ENCODE results near the gene DAZAP2.
A peak's percentile ranks its signal among the peaks of the same experiment; 100 is the strongest.

DAZAP2 gene, protein sequence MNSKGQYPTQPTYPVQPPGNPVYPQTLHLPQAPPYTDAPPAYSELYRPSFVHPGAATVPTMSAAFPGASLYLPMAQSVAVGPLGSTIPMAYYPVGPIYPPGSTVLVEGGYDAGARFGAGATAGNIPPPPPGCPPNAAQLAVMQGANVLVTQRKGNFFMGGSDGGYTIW

DNA sequence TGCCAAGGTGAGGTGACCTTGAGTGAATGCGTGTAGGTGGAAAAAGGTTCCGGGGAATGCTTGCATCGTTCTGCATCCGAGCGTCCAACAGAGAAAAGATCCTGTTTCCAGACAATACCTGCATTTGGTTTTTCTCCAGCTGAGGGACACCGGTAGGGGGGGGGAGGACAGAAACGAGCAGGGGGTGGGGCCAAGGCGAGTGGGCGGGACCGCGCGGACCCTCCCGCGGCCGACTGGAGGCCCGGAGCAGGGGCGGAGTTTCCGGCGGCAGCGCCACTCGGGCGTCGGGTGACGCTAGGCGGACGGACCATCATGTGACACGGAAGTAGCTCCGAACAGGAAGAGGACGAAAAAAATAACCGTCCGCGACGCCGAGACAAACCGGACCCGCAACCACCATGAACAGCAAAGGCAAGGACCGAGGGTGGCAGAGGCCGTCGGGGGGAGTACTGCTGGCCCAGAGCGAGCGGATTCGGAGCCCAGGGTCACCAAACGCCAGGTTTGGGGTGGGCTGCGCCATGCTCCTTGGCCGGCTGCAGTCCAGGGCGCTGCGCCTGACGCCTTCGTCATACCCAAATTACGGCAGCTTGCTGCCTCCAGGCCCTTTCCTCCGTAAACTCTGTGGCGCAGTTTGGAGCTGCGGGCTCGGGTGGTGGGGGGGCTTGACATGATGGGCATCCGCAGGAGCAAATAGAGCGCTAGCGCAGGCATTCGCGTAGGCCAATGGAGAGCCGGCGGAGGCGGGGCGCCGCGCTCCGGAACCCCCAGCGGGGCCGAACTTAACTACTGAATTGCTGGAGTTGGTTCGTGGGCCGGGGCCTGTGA, at the start of gene DAZAP2:
TSS of gene DAZAP2 (plus strand) at position 317 of the 825 bp plus-strand sequence. CDS start at position 399, 82 bp downstream.
- Mint-ChIP-seq H3K27ac (peak within 1 kb of the TSS; percentile 98), H3K4me3 (peak within 1 kb of the TSS; percentile 96), H3K27me3 (no peaks in the 10 kb centered on the region), H3K36me3 (peaks cover 7% of the 10 kb centered on the region), H3K9me3 (no peaks in the 10 kb centered on the region), H3K4me1 (peaks cover 44% of the 10 kb centered on the region)

DNA sequence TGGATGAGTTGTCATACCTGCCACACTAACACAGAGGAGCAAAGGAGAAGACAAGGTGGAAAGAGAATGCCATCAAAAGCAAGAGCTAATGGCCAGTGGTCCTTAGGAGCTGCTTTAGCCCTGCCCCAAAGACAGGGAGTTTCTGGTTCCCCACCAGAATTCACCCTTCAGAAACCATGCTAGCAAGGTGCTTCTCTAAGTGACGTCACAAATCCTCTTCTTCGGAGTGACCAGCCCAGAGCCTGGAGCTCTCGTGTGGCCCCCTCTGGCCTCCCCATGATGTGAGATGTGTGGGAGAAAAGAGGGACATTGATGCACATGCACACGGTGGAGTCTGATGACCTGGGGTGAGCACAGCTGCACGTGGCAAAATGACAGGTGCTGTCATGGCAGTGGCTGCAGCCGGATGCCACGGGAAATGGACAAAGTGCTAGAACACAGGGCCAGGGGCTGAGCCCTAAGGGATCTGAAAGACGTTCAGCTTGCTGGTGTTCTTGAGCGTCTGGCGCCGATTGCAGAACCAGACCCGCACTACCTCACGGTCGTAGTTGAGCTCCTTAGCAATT, 48.8 kb upstream of the DAZAP2 start:
- Mint-ChIP-seq H3K36me3 (peaks cover 3% of the 10 kb centered on the region), H3K27ac (no peak overlapping the region), H3K9me3 (no peaks in the 10 kb centered on the region)

DNA sequence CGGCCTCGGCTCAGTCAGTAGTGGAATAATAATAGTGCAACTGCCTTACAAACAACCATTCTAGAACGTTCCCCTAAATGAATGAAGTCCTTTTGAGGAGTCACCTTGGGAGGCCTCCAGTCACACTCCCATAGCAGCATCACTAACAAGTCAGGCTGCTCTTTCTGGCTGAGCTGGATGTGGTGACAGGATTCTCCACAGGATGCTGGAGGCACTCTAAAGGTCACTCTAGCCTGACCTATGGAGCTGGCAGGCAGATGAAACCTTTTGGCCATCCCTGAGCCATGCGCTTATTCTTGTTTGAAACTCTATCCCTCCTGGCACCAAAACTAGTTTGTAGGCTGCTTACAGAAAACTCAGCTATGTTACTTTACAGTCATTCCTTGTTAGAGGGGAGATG, 47.8 kb upstream of the DAZAP2 start:
- H3K27me3 Mint-ChIP-seq, result no peaks in the 10 kb centered on the region
- no peaks in the 10 kb centered on the region for H3K9me3 Mint-ChIP-seq
- H3K4me3 Mint-ChIP-seq, result no peak overlapping the region

More for the DNA sequence above, 48.8 kb upstream of the DAZAP2 start:
- H3K27me3 Mint-ChIP-seq, result no peaks in the 10 kb centered on the region
- H3K4me1 Mint-ChIP-seq, result peaks cover 10% of the 10 kb centered on the region
- no peak overlapping the region for H3K4me3 Mint-ChIP-seq

DNA sequence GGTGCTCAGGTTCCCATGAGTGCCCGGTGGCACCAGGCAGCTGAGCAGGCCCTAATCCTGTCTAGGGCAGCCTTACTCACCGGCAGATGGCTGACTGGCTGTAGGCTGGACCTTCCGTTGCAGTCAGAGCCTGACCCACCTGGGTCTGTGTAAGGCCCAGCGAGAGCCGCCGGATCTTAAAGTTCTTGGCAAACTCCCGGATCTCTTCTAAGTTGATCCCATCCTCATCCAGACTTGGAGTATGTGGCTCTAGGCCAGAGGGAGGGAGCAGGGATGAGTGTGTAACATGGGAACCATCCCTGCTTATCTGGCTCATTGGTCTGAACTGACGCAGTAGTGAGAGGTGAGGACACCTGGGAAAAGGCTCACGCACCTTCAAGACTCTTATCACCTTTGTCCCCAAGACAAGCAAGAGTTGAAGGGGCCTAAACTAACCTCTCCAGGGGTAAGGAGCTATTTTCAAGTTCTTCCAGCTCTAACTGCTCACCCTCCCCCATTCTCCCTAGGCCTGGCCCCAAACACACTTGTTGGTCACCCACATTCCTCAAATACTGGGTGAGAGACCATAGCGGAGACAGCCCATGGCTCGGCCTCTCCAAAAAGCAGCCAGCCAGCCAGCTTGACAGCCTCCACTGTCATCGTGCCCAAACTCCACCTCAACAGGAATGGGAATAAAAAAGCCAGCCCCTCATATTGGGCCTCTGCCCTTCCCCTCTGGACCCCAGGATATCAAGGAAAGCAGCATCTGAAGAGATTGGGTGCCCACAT, 46.9 kb upstream of the DAZAP2 start:
- H3K36me3 Mint-ChIP-seq, result peaks cover 3% of the 10 kb centered on the region
- peaks cover 6% of the 10 kb centered on the region for H3K4me1 Mint-ChIP-seq
- H3K9me3 Mint-ChIP-seq, result no peaks in the 10 kb centered on the region
- no peak overlapping the region for H3K27ac Mint-ChIP-seq
- no peaks in the 10 kb centered on the region for H3K27me3 Mint-ChIP-seq
- H3K4me3 Mint-ChIP-seq, result no peak overlapping the region

More for the DNA sequence above, 47.8 kb upstream of the DAZAP2 start:
- peaks cover 3% of the 10 kb centered on the region for H3K36me3 Mint-ChIP-seq
- peaks cover 10% of the 10 kb centered on the region for H3K4me1 Mint-ChIP-seq
- no peak overlapping the region for H3K27ac Mint-ChIP-seq

DNA sequence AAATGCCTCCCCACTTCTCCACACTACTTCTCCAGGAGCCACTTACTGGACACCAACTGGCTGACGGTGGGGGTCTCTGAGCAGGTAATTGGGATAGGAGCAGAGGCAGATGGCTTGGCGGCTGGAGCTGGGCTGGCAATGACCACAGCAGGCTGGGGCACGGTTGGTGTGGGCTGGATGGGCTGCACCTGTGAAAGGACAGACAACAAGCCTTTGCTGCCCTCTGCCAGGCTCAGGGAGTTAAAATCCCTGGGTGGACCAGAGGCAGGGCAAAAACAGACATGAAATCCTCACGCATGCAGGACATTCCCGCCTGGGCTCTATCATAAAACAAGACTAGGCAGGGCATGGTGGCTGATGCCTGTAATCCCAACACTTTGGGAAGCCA, 46.3 kb upstream of the DAZAP2 start:
- Mint-ChIP-seq H3K4me3 (no peak overlapping the region), H3K36me3 (peaks cover 3% of the 10 kb centered on the region), H3K9me3 (no peaks in the 10 kb centered on the region), H3K4me1 (peaks cover 1% of the 10 kb centered on the region), H3K27me3 (no peaks in the 10 kb centered on the region), H3K27ac (no peak overlapping the region)

DNA sequence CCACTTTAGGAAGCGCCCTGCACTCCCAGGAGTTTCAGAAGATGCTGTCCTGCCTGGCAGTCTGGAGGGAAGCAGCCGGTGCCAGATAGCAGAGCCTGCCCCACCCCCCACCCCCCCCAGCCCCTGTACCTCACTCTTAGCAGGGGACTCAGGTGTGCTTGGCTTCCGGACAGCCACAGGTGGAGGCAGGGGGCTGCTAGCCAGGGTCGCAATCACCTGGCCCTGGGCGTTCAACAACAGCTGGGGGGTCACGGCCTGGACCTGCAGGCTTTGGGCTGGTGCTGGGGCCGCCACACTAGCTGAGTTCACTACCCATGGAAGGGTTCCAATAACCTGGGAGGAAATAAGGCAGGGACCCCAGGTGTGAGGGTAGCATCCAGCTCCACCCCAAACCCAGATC, 42.8 kb upstream of the DAZAP2 start:
- Mint-ChIP-seq H3K27ac (no peak overlapping the region), H3K9me3 (no peaks in the 10 kb centered on the region), H3K36me3 (peaks cover 3% of the 10 kb centered on the region), H3K4me3 (no peak overlapping the region), H3K27me3 (no peaks in the 10 kb centered on the region), H3K4me1 (peaks cover under 1% of the 10 kb centered on the region)

DNA sequence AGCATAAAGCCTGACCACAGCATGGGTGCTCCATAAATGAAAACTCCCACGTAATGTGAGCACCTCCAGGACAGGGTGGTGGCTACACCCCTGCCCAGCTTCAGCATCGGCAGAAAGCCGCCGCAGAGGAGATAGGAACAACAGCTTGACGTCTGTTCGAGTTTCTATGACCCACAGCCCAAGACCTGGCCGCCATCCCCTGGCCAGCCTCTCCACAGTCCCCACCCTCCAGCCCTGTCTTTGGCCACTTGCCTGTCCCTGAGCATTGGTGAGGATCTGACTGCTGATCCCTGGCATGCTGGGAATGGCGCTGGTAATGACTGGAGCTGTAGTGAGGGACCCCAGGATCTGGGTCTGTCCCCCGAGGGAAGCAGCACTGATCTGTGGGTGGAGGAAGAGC, 42.1 kb upstream of the DAZAP2 start:
- Mint-ChIP-seq H3K4me1 (peaks cover 7% of the 10 kb centered on the region), H3K27ac (no peak overlapping the region), H3K4me3 (no peak overlapping the region), H3K9me3 (no peaks in the 10 kb centered on the region), H3K27me3 (no peaks in the 10 kb centered on the region), H3K36me3 (peaks cover 1% of the 10 kb centered on the region)

DNA sequence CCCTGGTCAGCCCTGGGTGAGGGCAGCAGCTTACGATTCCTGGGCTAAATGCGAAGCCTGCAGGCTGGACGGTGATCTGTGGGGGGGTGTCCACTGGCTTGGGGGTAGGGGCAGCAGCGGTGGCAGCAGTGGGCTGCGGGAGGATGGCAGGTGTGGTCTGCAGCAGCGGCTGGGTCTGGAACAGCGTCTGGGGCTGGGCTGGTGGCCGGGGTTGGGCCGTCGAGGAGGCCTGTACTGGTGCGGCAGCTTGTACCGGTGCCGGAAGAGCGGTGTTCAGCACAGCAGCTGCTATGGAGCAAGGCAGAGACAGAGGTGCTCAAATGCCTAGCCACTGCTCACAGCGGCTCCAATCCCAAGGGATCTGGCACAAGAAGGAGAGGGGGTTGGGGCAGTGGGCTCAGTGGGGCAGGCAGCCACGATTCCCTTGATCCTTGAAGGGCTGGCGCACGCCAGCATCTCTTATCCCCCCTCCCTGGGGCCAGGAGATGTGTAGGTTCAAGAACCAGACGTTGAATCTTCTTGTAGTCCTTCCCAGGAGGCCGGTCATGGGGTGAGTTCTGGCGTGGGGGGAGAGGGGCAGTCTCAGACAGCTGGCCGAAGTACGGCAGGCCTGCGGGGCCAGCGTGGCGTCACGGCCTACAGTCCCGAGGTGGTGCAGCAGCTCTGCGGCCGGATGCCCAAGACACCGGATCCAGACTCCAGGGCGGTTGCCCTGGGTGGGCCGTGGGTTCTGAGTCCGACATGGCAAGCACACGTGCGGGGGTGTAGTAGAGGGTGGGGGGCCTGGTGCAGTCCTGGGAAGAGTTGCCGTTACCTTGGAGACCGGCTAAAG, 40.7 kb upstream of the DAZAP2 start:
- Mint-ChIP-seq H3K4me1 (peaks cover 15% of the 10 kb centered on the region), H3K27me3 (no peaks in the 10 kb centered on the region), H3K9me3 (no peaks in the 10 kb centered on the region), H3K36me3 (peaks cover under 1% of the 10 kb centered on the region), H3K4me3 (no peak overlapping the region), H3K27ac (no peak overlapping the region)

DNA sequence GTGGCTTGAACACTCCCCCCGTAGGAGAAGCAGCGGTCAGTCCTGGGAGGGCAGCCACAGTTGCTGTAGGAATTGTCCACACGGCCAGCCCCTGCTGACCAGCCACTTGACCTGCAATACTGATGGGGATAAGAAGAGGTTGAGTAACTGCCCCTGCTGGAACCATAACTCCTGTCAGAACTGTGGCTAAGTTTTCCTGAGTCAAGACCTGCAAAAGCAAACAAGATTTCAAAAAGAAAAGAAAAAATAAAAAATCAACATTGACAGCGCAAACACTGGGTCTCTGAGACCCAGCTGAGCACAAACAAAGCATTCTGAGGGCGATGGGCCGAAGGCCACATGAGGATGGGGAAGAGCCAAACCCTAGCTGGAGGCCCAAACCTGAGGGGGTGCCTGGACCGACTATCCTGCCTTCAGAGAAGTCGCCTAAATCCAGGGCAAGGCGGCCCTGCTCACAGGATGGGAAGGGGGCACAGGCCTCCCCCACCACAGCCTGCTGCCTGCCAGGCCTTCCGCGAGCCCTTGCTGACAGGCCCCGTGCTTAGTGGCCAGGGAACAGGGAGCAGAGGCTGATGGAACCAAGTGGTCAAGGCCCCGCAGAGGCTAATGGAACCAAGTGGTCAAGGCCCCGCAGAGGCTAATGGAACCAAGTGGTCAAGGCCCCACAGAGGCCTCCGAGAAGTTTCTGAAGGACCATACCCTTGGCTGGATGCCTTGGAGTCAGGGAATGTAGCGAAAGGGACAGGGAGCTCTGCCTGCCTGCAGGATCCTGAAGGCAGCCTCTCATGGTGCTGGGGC, 39.9 kb upstream of the DAZAP2 start:
- Mint-ChIP-seq H3K9me3 (no peaks in the 10 kb centered on the region), H3K27ac (no peak overlapping the region), H3K4me1 (peaks cover 23% of the 10 kb centered on the region), H3K27me3 (no peaks in the 10 kb centered on the region), H3K4me3 (no peak overlapping the region), H3K36me3 (peaks cover 4% of the 10 kb centered on the region)

DNA sequence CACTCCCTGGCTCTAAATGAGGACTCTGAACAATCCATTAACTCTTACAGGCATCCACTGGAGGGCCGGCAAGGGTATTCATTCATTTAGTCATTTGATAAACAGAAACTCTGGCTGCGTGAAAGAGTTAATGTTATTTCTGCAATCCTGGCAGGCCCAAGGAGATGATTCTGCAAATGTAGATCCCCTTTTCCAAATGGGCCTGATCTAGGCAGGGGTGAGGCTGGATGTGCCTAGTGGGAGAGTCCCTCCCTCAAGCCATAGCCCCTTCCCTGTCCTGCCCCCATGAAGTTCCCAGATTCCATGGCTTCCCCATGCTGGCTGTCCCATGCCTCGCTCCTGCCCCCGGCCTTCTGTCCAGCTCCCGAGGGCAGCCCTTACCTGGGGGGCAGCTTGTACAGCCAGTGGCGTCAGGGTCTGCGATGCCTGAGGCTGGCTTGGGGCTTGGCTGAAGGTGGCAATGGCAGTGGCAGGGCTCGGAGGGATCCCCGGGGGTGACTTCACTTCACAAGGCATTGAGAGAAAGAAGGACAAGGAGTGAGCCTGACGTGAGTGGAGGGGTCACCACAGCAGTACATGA, 39.2 kb upstream of the DAZAP2 start:
- H3K36me3 Mint-ChIP-seq, result peaks cover 4% of the 10 kb centered on the region
- no peaks in the 10 kb centered on the region for H3K9me3 Mint-ChIP-seq
- peaks cover 25% of the 10 kb centered on the region for H3K4me1 Mint-ChIP-seq
- no peak overlapping the region for H3K27ac Mint-ChIP-seq
- H3K27me3 Mint-ChIP-seq, result no peaks in the 10 kb centered on the region
- no peak overlapping the region for H3K4me3 Mint-ChIP-seq

DNA sequence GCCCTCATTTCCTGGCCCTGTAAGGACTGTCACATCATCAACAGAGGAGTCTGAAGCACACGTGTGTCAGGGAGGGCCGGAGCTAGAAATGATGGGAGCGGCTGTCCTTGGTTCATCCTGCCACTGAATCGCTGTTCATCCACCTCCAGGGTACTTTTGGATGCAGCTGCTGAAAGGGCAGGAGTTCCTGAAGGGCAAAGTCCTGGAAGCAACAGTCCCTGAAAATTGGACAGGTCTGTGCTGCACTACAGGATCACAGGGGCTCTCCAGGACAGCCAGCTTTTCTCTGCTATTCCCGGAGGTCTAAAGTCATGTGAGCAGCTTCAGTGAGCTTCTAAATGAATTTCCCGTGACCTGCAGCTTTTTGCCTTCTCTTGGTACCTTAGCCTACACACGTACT, 38.5 kb upstream of the DAZAP2 start:
- H3K27ac Mint-ChIP-seq, result no peak overlapping the region
- H3K36me3 Mint-ChIP-seq, result peaks cover 4% of the 10 kb centered on the region
- no peak overlapping the region for H3K4me3 Mint-ChIP-seq
- no peaks in the 10 kb centered on the region for H3K27me3 Mint-ChIP-seq
- H3K9me3 Mint-ChIP-seq, result no peaks in the 10 kb centered on the region
- H3K4me1 Mint-ChIP-seq, result peaks cover 25% of the 10 kb centered on the region

DNA sequence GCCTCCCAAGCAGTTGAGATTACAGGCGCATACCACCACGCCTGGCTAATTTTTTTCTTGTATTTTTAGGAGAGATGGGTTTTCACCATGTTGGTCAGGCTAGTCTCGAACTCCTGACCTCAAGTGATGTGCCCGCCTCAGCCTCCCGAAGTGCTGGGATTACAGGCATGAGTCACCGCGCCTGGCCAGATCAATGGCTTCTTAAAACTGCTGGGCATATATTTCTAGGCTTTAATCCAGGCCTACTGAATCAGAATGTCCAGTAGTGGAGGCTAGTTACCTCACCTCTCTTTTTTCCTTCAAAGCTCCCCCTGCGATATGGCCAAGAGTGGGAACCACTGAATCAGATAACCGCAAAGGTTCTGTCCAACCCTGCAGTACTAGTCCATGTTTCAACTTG, 37.8 kb upstream of the DAZAP2 start:
- Mint-ChIP-seq H3K4me1 (peaks cover 25% of the 10 kb centered on the region), H3K9me3 (no peaks in the 10 kb centered on the region), H3K36me3 (peaks cover 4% of the 10 kb centered on the region), H3K27ac (peak overlapping the region; percentile 60), H3K4me3 (no peak overlapping the region), H3K27me3 (no peaks in the 10 kb centered on the region)

DNA sequence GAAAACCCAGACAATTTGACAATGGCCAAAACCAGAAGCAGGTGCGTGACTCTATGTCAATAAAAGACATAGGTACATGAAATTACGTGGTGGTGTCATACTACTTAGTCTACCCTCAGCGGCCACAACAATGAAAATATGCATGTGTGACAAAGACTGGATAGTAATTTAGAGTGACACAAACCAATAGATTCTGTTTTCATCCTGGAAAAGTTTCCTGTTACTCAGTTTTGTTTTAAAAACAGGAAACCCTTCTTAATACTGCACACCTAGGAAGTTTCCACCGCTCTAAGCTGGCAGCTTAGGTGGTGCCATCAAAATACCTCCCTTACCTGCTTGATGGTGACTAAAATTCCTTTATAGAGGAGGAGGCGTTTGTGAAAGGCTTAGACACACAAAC, 35.9 kb upstream of the DAZAP2 start:
- H3K4me3 Mint-ChIP-seq, result peak overlapping the region; percentile 56
- H3K27me3 Mint-ChIP-seq, result no peaks in the 10 kb centered on the region
- no peaks in the 10 kb centered on the region for H3K9me3 Mint-ChIP-seq
- H3K36me3 Mint-ChIP-seq, result peaks cover 4% of the 10 kb centered on the region
- H3K4me1 Mint-ChIP-seq, result peaks cover 25% of the 10 kb centered on the region
- peak overlapping the region; percentile 96 for H3K27ac Mint-ChIP-seq

DNA sequence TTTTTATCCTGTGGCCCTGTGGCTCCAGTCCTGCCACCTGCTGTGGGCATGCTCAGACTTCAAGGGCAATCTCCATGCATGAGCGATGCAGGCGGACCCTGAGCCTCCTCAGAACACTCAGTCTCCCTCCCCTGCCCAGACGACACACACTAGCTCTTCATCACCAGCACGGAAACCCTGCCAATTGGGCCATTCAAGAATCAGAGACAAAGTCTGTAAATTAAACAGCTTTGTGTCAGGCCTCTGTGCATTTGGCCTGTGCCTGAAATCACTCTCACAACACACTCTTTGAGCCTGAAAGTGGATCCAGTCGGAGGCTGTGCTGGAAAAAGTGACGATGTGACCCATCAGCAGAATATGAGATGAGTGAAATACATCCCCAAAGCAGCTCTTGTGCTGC, 33.3 kb upstream of the DAZAP2 start:
- no peaks in the 10 kb centered on the region for H3K9me3 Mint-ChIP-seq
- peaks cover 4% of the 10 kb centered on the region for H3K36me3 Mint-ChIP-seq
- no peak overlapping the region for H3K4me3 Mint-ChIP-seq
- H3K27me3 Mint-ChIP-seq, result no peaks in the 10 kb centered on the region
- H3K27ac Mint-ChIP-seq, result peak overlapping the region; percentile 66
- H3K4me1 Mint-ChIP-seq, result peaks cover 25% of the 10 kb centered on the region

Data from activated naive CD4-positive, alpha-beta T cell treated with anti-CD3 and anti-CD28 coated beads, Interleukin-2, amount 50 U/mL, for 24 hours (primary cell).